ENCODE results near the gene SFXN1. TPM values are rescaled to one million over a fixed set of nuclear protein-coding genes. Genes with fewer than 3 reads are reported as not detected.

The SFXN1 gene
- total RNA-seq, 2 experiments from 2014 or later, result 133 to 138 TPM

- ChIA-PET POLR2A (no interaction called here), CTCF (no interaction called here)
- Histone ChIP-seq H3K36me3 (ENCODE audit: insufficient read depth, low read length) (no peaks in the 10 kb centered on the region), H3K4me3 (ENCODE audit: low read length) (no peak overlapping the region), H3K27me3 (ENCODE audit: control insufficient read depth in 1 of 2, insufficient read depth in 2 of 2, low read length in 2 of 2) (no peaks in the 10 kb centered on the region), H3K27ac (ENCODE audit: low read depth in 1 of 2, low read length in 2 of 2) (no peak overlapping the region), H3K9me3 (ENCODE audit: control insufficient read depth in 1 of 2, insufficient read depth in 1 of 2, low read length in 2 of 2) (no peaks in the 10 kb centered on the region), H3K4me1 (ENCODE audit: insufficient read depth, low read length) (no peaks in the 10 kb centered on the region)
- TF ChIP-seq CTCF (IDR thresholded peaks at IDR 0.05), result no peak
- intact Hi-C loops (cut with DNase I, micrococcal nuclease), result no loop called here
- peaks cover 5% of the 10 kb centered on the region for H3K4me1 Mint-ChIP-seq (ENCODE audit: low read depth)
- H3K4me3 Mint-ChIP-seq, result no peak overlapping the region
- no peak for DNase-seq
- peaks cover 5% of the 10 kb centered on the region for H3K27me3 Mint-ChIP-seq
- H3K27ac Mint-ChIP-seq, result no peak overlapping the region
- no peak for ATAC-seq (ENCODE audit: poor library complexity)
- no peaks in the 10 kb centered on the region for H3K9me3 Mint-ChIP-seq
- no peaks in the 10 kb centered on the region for H3K36me3 Mint-ChIP-seq (ENCODE audit: low read depth)
These were observed 62.9 kb downstream of the SFXN1 start for GRCh38 chr5:175541264-175541663.

- DNase-seq (peak in 2 of 14 experiments; percentile 17 to 28), ATAC-seq (ENCODE audit: poor library complexity) (no peak)
- ChIA-PET CTCF (interaction anchor here (1.3 kb wide), 1 partner anchor 8 kb away, joined by 5 read pairs; no protein-coding TSS in a partner anchor), POLR2A (no interaction called here)
- peaks cover 2% of the 10 kb centered on the region for H3K4me1 Mint-ChIP-seq (ENCODE audit: low read depth)
- H3K4me3 Mint-ChIP-seq, result no peak overlapping the region
- no peaks in the 10 kb centered on the region for H3K9me3 ChIP-seq (ENCODE audit: control insufficient read depth in 1 of 2, insufficient read depth in 1 of 2, low read length in 2 of 2)
- no peak overlapping the region for H3K27ac Mint-ChIP-seq
- no peak overlapping the region for H3K27ac ChIP-seq (ENCODE audit: low read depth in 1 of 2, low read length in 2 of 2)
- no peaks in the 10 kb centered on the region for H3K9me3 Mint-ChIP-seq
- no peaks in the 10 kb centered on the region for H3K27me3 ChIP-seq (ENCODE audit: control insufficient read depth in 1 of 2, insufficient read depth in 2 of 2, low read length in 2 of 2)
- H3K27me3 Mint-ChIP-seq, result peaks cover 5% of the 10 kb centered on the region
- H3K36me3 Mint-ChIP-seq (ENCODE audit: low read depth), result no peaks in the 10 kb centered on the region
- no peak overlapping the region for H3K4me3 ChIP-seq (ENCODE audit: low read length)
- no peaks in the 10 kb centered on the region for H3K36me3 ChIP-seq (ENCODE audit: insufficient read depth, low read length)
- no peaks in the 10 kb centered on the region for H3K4me1 ChIP-seq (ENCODE audit: insufficient read depth, low read length)
- no peak for TF ChIP-seq CTCF (IDR thresholded peaks at IDR 0.05)
- intact Hi-C loops (cut with DNase I, micrococcal nuclease), result no loop called here
These were observed 64.0 kb downstream of the SFXN1 start for GRCh38 chr5:175542232-175542965.

- H3K9me3 Mint-ChIP-seq, result no peaks in the 10 kb centered on the region
- ATAC-seq (ENCODE audit: poor library complexity) (no peak), DNase-seq (no peak)
- Histone ChIP-seq H3K9me3 (ENCODE audit: control insufficient read depth in 1 of 2, insufficient read depth in 1 of 2, low read length in 2 of 2) (no peaks in the 10 kb centered on the region), H3K4me3 (ENCODE audit: low read length) (no peak overlapping the region), H3K36me3 (ENCODE audit: insufficient read depth, low read length) (no peaks in the 10 kb centered on the region), H3K4me1 (ENCODE audit: insufficient read depth, low read length) (no peaks in the 10 kb centered on the region), H3K27me3 (ENCODE audit: control insufficient read depth in 1 of 2, insufficient read depth in 2 of 2, low read length in 2 of 2) (peaks cover 0 to 3% of the 10 kb centered on the region in 2 experiments), H3K27ac (ENCODE audit: low read depth in 1 of 2, low read length in 2 of 2) (no peak overlapping the region)
- no peak for TF ChIP-seq CTCF (IDR thresholded peaks at IDR 0.05)
- intact Hi-C loops (cut with DNase I, micrococcal nuclease), result no loop called here
- H3K27ac Mint-ChIP-seq, result no peak overlapping the region
- H3K4me1 Mint-ChIP-seq (ENCODE audit: low read depth), result peaks cover 7% of the 10 kb centered on the region
- H3K27me3 Mint-ChIP-seq, result peaks cover 5% of the 10 kb centered on the region
- POLR2A ChIA-PET, result no interaction called here
- CTCF ChIA-PET, result interaction anchor here (1.3 kb wide), 1 partner anchor 9 kb away, joined by 5 read pairs; no protein-coding TSS in a partner anchor
- no peak overlapping the region for H3K4me3 Mint-ChIP-seq
- H3K36me3 Mint-ChIP-seq (ENCODE audit: low read depth), result no peaks in the 10 kb centered on the region
These were observed 64.5 kb downstream of the SFXN1 start for GRCh38 chr5:175542966-175543235.

Data from CD4-positive, alpha-beta T cell (primary cell).